Measurements from ENCODE around the gene RAMP2. TPM values are rescaled to one million over a fixed set of nuclear protein-coding genes. Genes with fewer than 3 reads are reported as not detected.
A peak's percentile ranks its signal among the peaks of the same experiment; 100 is the strongest.

RAMP2 gene
- total and polyA plus RNA-seq, 2 of the 13 experiments (the other 11 are each of a cell fraction or from before 2014, with no cell fraction given), result 1.4 to 5.2 TPM

DNA sequence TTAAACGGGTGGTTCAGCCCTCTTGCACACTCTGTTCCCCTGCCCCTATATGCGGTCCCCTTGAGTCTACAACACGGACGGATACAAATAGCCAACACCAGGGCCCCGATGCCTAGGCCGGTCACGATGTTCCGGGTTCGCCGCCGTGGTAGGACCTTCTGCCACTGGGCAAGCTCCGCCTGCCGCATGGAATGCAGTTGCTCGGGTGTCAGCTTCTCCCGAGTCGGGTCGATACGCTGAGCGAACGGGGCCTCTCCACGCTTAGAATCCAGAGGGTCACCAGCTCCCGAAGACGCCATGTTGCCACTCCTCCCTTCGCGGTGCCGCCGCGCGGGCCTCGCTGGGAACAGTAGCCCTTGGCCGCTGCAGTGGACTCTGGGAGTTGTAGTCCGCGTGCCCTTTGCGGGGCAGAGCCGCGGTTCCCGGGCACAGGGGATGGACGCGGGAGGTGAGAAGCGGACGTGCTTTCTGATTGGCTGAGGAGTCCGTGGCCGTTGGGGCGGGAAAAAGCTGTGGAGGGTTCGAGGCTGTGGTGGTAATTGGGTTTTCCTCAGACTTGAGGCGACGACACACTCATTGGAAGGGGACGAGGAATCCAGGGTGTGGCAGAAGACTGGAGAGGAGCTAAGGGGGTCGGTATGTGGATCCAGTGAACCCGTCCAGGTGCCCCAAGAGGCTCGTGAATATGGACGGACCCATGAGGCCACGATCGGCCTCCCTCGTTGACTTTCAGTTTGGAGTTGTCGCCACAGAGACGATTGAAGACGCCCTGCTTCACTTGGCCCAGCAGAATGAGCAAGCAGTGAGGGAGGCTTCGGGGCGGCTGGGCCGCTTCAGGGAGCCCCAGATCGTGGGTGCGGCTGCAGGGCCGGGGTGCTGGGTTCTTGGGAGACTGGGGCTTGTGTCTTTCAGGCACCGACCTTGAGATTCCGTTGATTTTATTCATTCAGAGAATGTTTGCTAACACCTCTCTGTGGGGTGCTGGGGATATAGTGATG lies 37.7 kb downstream of the RAMP2 start, which contains the start of the genes CNTD1 and COA3 (continued):
- TF ChIP-seq ZNF605 (CRISPR knock-in tag; IDR thresholded peaks at IDR 0.05) (peak; percentile 93), TOPORS (CRISPR knock-in tag; IDR thresholded peaks at IDR 0.05) (peak; percentile 91; the same call in 1 of the 2 replicates), KDM6A (CRISPR knock-in tag; IDR thresholded peaks at IDR 0.05; ENCODE audit: low read depth) (peak; percentile 22; the same call in 1 of the 2 replicates), RELA (CRISPR knock-in tag; IDR thresholded peaks at IDR 0.05) (peak; percentile 73; the same call in 1 of the 2 replicates), ZFAT (CRISPR knock-in tag; conservative IDR thresholded peaks at IDR 0.05) (no peak), CBFB (CRISPR knock-in tag; IDR thresholded peaks at IDR 0.05) (peak; percentile 84), TCF7L2 (IDR thresholded peaks at IDR 0.05; ENCODE audit: low read depth, low read length) (no peak), KDM5B (CRISPR knock-in tag; IDR thresholded peaks at IDR 0.05; ENCODE audit: borderline replicate concordance) (peak; percentile 89), ZNF563 (CRISPR knock-in tag; IDR thresholded peaks at IDR 0.05) (peak; percentile 87), RFX3 (CRISPR knock-in tag; IDR thresholded peaks at IDR 0.05) (no peak; the same call in 1 of the 2 replicates), RBM39 (IDR thresholded peaks at IDR 0.05; ENCODE audit: low read depth, low read length, poor library complexity, severe bottlenecking) (peak; percentile 90), SCMH1 (CRISPR knock-in tag; IDR thresholded peaks at IDR 0.05; ENCODE audit: borderline replicate concordance) (no peak), NCOA1 (CRISPR knock-in tag; IDR thresholded peaks at IDR 0.05) (peak; percentile 97), RFXANK (CRISPR knock-in tag; IDR thresholded peaks at IDR 0.05) (peak; percentile 87; the same call in 1 of the 2 replicates), MLLT10 (CRISPR knock-in tag; IDR thresholded peaks at IDR 0.05) (no peak)
- TF ChIP-seq, protein P1, sequence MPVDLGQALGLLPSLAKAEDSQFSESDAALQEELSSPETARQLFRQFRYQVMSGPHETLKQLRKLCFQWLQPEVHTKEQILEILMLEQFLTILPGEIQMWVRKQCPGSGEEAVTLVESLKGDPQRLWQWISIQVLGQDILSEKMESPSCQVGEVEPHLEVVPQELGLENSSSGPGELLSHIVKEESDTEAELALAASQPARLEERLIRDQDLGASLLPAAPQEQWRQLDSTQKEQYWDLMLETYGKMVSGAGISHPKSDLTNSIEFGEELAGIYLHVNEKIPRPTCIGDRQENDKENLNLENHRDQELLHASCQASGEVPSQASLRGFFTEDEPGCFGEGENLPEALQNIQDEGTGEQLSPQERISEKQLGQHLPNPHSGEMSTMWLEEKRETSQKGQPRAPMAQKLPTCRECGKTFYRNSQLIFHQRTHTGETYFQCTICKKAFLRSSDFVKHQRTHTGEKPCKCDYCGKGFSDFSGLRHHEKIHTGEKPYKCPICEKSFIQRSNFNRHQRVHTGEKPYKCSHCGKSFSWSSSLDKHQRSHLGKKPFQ (CRISPR knock-in tag; IDR thresholded peaks at IDR 0.05; ENCODE audit: insufficient replicate concordance), result peak; percentile 54
- TF ChIP-seq, protein P2, sequence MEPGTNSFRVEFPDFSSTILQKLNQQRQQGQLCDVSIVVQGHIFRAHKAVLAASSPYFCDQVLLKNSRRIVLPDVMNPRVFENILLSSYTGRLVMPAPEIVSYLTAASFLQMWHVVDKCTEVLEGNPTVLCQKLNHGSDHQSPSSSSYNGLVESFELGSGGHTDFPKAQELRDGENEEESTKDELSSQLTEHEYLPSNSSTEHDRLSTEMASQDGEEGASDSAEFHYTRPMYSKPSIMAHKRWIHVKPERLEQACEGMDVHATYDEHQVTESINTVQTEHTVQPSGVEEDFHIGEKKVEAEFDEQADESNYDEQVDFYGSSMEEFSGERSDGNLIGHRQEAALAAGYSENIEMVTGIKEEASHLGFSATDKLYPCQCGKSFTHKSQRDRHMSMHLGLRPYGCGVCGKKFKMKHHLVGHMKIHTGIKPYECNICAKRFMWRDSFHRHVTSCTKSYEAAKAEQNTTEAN (CRISPR knock-in tag; conservative IDR thresholded peaks at IDR 0.05), result peak; percentile 73
- TF ChIP-seq, protein P3, sequence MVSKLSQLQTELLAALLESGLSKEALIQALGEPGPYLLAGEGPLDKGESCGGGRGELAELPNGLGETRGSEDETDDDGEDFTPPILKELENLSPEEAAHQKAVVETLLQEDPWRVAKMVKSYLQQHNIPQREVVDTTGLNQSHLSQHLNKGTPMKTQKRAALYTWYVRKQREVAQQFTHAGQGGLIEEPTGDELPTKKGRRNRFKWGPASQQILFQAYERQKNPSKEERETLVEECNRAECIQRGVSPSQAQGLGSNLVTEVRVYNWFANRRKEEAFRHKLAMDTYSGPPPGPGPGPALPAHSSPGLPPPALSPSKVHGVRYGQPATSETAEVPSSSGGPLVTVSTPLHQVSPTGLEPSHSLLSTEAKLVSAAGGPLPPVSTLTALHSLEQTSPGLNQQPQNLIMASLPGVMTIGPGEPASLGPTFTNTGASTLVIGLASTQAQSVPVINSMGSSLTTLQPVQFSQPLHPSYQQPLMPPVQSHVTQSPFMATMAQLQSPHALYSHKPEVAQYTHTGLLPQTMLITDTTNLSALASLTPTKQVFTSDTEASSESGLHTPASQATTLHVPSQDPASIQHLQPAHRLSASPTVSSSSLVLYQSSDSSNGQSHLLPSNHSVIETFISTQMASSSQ (IDR thresholded peaks at IDR 0.05; ENCODE audit: low read depth), result peak; percentile 63
- TF ChIP-seq, protein P3 (CRISPR knock-in tag; IDR thresholded peaks at IDR 0.05; ENCODE audit: borderline replicate concordance), result peak; percentile 86
- TF ChIP-seq, protein P4, sequence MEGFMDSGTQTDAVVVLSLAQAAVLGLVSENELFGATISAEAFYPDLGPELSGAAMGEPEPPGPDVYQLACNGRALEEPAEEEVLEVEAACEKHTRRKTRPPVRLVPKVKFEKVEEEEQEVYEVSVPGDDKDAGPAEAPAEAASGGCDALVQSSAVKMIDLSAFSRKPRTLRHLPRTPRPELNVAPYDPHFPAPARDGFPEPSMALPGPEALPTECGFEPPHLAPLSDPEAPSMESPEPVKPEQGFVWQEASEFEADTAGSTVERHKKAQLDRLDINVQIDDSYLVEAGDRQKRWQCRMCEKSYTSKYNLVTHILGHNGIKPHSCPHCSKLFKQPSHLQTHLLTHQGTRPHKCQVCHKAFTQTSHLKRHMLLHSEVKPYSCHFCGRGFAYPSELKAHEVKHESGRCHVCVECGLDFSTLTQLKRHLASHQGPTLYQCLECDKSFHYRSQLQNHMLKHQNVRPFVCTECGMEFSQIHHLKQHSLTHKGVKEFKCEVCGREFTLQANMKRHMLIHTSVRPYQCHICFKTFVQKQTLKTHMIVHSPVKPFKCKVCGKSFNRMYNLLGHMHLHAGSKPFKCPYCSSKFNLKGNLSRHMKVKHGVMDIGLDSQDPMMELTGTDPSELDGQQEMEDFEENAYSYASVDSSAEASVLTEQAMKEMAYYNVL (CRISPR knock-in tag; IDR thresholded peaks at IDR 0.05; ENCODE audit: borderline replicate concordance), result peak; percentile 65; the same call in 1 of the 2 replicates
